B cell (primary cell): Measurements from ENCODE around the gene DAB1. TPM values are rescaled to one million over a fixed set of nuclear protein-coding genes. Genes with fewer than 3 reads are reported as not detected.

Source experiments
- ATAC-seq: fragments of 200-7000 bp; cut with Tn5 transposase; one replicate; pipeline ENCODE4 v1.10.0; 2021; ENCODE audit warnings: low read depth, mild to moderate bottlenecking, moderate number of reproducible peaks, moderate library complexity
- CTCF ChIA-PET: fragments of 350-600 bp; sonication (Branson Sonifier 250); formaldehyde crosslinking; loops from one replicate; lab custom pipeline; 2021; ENCODE audit warnings: antibody characterized with exemption, inconsistent platforms; lab: Charles Lee
- POLR2A ChIA-PET: fragments of 350-600 bp; sonication (Branson Sonifier 250); formaldehyde crosslinking; loops from one replicate; lab custom pipeline; 2021; ENCODE audit warnings: antibody characterized with exemption; lab: Charles Lee
- DNase-seq: peaks from one replicate; pipeline ENCODE4 v3.0.0; 2013
- H2AFZ ChIP-seq: 2 replicates; pipeline ENCODE4 v1.6.1; 2012; ENCODE audit warnings: mild to moderate bottlenecking, low read depth, low read length; ENCODE audit not compliant: insufficient read depth, poor library complexity, severe bottlenecking
- H3K27ac ChIP-seq, 2 donors: 1 replicate in 1 of 2; 2 replicates in 1 of 2; pipeline ENCODE4 v1.5.1; 2012 to 2013; ENCODE audit warnings: low read length in 2 of 2, mild to moderate bottlenecking in 2 of 2, moderate library complexity in 1 of 2
- H3K27me3 ChIP-seq, 4 experiments: fragments of 200-600 bp in 1 of 4; sonication (generic) in 1 of 4; replicated peaks in 1 of 4; 1 replicate in 2 of 4; 2 replicates in 2 of 4; pipeline versions ENCODE4 v1.6.1 to v1.7.0; 2013 to 2016; ENCODE audit warnings: low read length in 3 of 4, mild to moderate bottlenecking in 2 of 4, mixed read lengths in 1 of 4, moderate library complexity in 1 of 4; ENCODE audit not compliant: insufficient read depth in 4 of 4, control insufficient read depth in 3 of 4; ENCODE audit errors: control extremely low read depth in 1 of 4
- H3K36me3 ChIP-seq, 2 experiments: replicated peaks in 1 of 2; 1 replicate in 1 of 2; 2 replicates in 1 of 2; pipeline versions ENCODE4 v1.6.1 to v1.7.1; 2013; ENCODE audit warnings: low read length in 1 of 2; ENCODE audit not compliant: insufficient read depth in 2 of 2, control insufficient read depth in 1 of 2; ENCODE audit errors: control extremely low read depth in 1 of 2, extremely low read depth in 1 of 2
- H3K4me1 ChIP-seq, 2 donors: fragments of 200-600 bp in 1 of 2; sonication (generic) in 1 of 2; 1 replicate in 1 of 2; 2 replicates in 1 of 2; pipeline versions ENCODE4 v1.5.1 to v1.6.1; 2013 to 2017; ENCODE audit warnings: low read length in 2 of 2; ENCODE audit not compliant: control insufficient read depth in 2 of 2, insufficient read depth in 2 of 2
- H3K4me2 ChIP-seq: replicated peaks from 2 replicates; pipeline ENCODE3; 2012; ENCODE audit warnings: mild to moderate bottlenecking, low read depth, low read length; ENCODE audit not compliant: poor library complexity, severe bottlenecking
- H3K4me3 ChIP-seq, 5 experiments: fragments of 200-600 bp in 1 of 5; sonication (generic) in 1 of 5; 1 replicate in 3 of 5; 2 replicates in 2 of 5; pipeline versions ENCODE4 v1.5.1 to v1.7.0; 2011 to 2016; ENCODE audit warnings: low read length in 4 of 5, mild to moderate bottlenecking in 4 of 5, low read depth in 2 of 5, control low read depth in 1 of 5, moderate library complexity in 1 of 5; ENCODE audit not compliant: insufficient read depth in 1 of 5; ENCODE audit errors: control extremely low read depth in 1 of 5, extremely low read depth in 1 of 5
- H3K79me2 ChIP-seq: fragments of 200-600 bp; sonication (generic); one replicate; pipeline ENCODE4 v1.6.0; 2016; ENCODE audit warnings: low read length; ENCODE audit not compliant: control insufficient read depth, insufficient read depth
- H3K9ac ChIP-seq: fragments of 200-600 bp; sonication (generic); 2 replicates; pipeline ENCODE4 v1.6.1; 2017; ENCODE audit warnings: mild to moderate bottlenecking, low read length, moderate library complexity
- H3K9me3 ChIP-seq, 3 donors: one replicate each; pipeline versions ENCODE4 v1.6.1 to v1.7.1; 2013; ENCODE audit warnings: low read length in 2 of 3; ENCODE audit not compliant: control insufficient read depth in 2 of 3, insufficient read depth in 1 of 3; ENCODE audit errors: control extremely low read depth in 1 of 3
- H4K20me1 ChIP-seq: 2 replicates; pipeline ENCODE4 v1.6.0; 2012; ENCODE audit warnings: mild to moderate bottlenecking, low read length; ENCODE audit not compliant: insufficient read depth, control insufficient read depth, poor library complexity, severe bottlenecking
- H3K27ac Mint-ChIP-seq: one replicate; pipeline ENCODE4 v1.8.0; 2021; ENCODE audit warnings: mixed read lengths
- H3K27me3 Mint-ChIP-seq: one replicate; pipeline ENCODE4 v1.8.0; 2021; ENCODE audit warnings: mixed read lengths
- H3K4me1 Mint-ChIP-seq: one replicate; pipeline ENCODE4 v1.8.0; 2021; ENCODE audit warnings: mixed read lengths
- H3K4me3 Mint-ChIP-seq: one replicate; pipeline ENCODE4 v1.8.0; 2021; ENCODE audit warnings: mixed read lengths
- H3K9me3 Mint-ChIP-seq: one replicate; pipeline ENCODE4 v1.8.0; 2022; ENCODE audit warnings: mixed read lengths; ENCODE audit not compliant: insufficient read depth
- EZH2 ChIP-seq: IDR thresholded peaks from 2 replicates; pipeline ENCODE4 v1.6.1; 2012; ENCODE audit warnings: borderline replicate concordance, low read depth, mild to moderate bottlenecking, moderate library complexity, low read length; ENCODE audit not compliant: insufficient read depth, poor library complexity, severe bottlenecking
- WGBS: methylation state at CpG from one replicate; pipeline ENCODE4 v1.1.5; 2013; ENCODE audit warnings: missing lambda C conversion rate; ENCODE audit not compliant: insufficient coverage; 5-methylcytosine and 5-hydroxymethylcytosine counted together
- intact Hi-C: fragments of 100-400 bp; cut with micrococcal nuclease; formaldehyde crosslinking; loops from one replicate; pipeline ENCODE4 v1.10.0; 2022
- polyA plus RNA-seq: library from polyadenylated mRNA; depleted of rRNA; stranded (reverse); fragments of >200 nt; gene quantifications from 2 replicates; pipeline ENCODE4 v1.2.3, GENCODE V29; 2012
- total RNA-seq, 2 donors: library from RNA; stranded (reverse); fragments of 120-200 nt in 1 of 2; gene quantifications; 1 replicate in 1 of 2; 2 replicates in 1 of 2; pipeline versions ENCODE4 v1.2.3 to v1.2.4, GENCODE V29; 2013 to 2022
- TF ChIP-seq, protein P1 (sequence below): fragments of 200-600 bp; IDR thresholded peaks from one replicate; pipeline ENCODE4 v1.8.0; 2022; ENCODE audit warnings: antibody characterized with exemption, mild to moderate bottlenecking

Gene DAB1
- total and polyA plus RNA-seq, 2 donors (not counting 1 experiment from before 2014, with no cell fraction given) = not detected

DNA sequence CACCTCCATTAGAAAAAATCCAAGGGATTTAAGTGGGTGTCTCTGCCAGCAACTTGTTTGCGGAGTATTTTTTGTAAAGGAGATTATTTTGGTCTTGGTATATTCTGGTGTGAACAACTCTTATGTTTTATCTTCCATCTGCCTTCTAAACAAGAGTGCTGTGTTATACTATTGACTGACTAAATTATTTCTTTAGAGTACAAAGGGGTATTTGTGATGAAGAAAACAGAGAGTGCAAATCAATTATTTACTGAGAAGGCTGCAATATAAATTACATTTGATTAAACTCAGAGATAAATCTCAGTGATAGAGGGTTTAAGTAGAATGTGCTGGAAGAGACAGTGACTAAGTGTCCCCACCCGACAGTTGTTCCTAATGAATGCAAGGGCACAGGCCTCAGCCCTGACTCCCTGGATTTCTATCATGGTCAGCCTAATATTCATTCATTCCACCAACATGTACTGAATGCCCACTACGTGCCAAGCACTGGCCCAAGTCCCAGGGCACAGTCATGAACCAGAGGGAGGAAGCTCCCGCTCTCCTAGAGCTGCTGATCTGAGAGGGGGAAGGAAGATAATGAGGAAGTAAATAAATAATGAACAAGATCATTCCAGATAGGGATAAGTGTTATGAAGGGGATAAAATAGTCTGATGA lies 261.1 kb downstream of the DAB1 start:
- ATAC-seq = no peak
- no peaks in the 10 kb centered on the region for H3K9me3 Mint-ChIP-seq
- intact Hi-C loops = no loop called here
- Histone ChIP-seq H2AFZ (no peak overlapping the region), H3K4me3 (no peak overlapping the region), H4K20me1 (no peaks in the 10 kb centered on the region), H3K36me3 (no peaks in the 10 kb centered on the region), H3K27ac (no peak overlapping the region), H3K27me3 (no peaks in the 10 kb centered on the region), H3K4me2 (no peak overlapping the region), H3K9me3 (no peaks in the 10 kb centered on the region), H3K79me2 (no peaks in the 10 kb centered on the region), H3K4me1 (no peaks in the 10 kb centered on the region), H3K9ac (no peak overlapping the region)
- H3K27me3 Mint-ChIP-seq = no peaks in the 10 kb centered on the region
- DNase-seq = no peak
- H3K27ac Mint-ChIP-seq = no peak overlapping the region
- H3K4me3 Mint-ChIP-seq = no peak overlapping the region
- CTCF ChIA-PET = no interaction called here
- TF ChIP-seq EZH2 = no peak
- TF ChIP-seq, protein P1, sequence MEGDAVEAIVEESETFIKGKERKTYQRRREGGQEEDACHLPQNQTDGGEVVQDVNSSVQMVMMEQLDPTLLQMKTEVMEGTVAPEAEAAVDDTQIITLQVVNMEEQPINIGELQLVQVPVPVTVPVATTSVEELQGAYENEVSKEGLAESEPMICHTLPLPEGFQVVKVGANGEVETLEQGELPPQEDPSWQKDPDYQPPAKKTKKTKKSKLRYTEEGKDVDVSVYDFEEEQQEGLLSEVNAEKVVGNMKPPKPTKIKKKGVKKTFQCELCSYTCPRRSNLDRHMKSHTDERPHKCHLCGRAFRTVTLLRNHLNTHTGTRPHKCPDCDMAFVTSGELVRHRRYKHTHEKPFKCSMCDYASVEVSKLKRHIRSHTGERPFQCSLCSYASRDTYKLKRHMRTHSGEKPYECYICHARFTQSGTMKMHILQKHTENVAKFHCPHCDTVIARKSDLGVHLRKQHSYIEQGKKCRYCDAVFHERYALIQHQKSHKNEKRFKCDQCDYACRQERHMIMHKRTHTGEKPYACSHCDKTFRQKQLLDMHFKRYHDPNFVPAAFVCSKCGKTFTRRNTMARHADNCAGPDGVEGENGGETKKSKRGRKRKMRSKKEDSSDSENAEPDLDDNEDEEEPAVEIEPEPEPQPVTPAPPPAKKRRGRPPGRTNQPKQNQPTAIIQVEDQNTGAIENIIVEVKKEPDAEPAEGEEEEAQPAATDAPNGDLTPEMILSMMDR = no peak
- WGBS = 90% methylated on average over 2 of the region's 4 CpGs
- POLR2A ChIA-PET = no interaction called here
- peaks cover 1% of the 10 kb centered on the region for H3K4me1 Mint-ChIP-seq

DNA sequence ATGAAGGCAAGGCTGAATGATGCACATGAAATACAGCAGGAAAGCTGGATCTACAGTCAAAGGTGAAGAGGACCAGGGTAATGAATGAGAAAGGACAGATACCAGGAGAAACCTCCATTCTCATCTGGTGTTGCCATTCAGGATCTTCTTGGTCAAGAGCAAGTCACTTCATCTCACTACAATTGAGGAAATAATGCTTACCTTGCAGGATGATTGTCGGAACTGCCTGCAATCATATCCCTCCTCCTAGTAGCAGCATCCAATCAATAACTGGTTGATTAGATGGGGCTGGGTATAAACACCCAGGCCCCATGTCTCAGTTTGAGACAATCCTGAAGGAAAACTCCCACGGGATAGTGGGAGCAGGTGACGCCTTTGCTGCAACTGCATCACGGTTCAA lies 263.3 kb downstream of the DAB1 start:
- peaks cover under 1% of the 10 kb centered on the region for H3K9me3 Mint-ChIP-seq
- ChIA-PET CTCF (no interaction called here), POLR2A (no interaction called here)
- no peaks in the 10 kb centered on the region for H3K27me3 ChIP-seq
- peaks cover 8% of the 10 kb centered on the region for H3K4me1 Mint-ChIP-seq
- no CpG with 5 or more reads among the region's 4 CpGs for WGBS
- H3K4me2 ChIP-seq = no peak overlapping the region
- no peak overlapping the region for H3K4me3 ChIP-seq
- H3K36me3 ChIP-seq = no peaks in the 10 kb centered on the region
- no peak for DNase-seq
- no peaks in the 10 kb centered on the region for H4K20me1 ChIP-seq
- intact Hi-C loops = no loop called here
- H2AFZ ChIP-seq = no peak overlapping the region
- peaks cover 0 to 4% of the 10 kb centered on the region in 2 donors for H3K4me1 ChIP-seq
- H3K4me3 Mint-ChIP-seq = no peak overlapping the region
- H3K9me3 ChIP-seq = no peaks in the 10 kb centered on the region
- H3K27ac Mint-ChIP-seq = no peak overlapping the region
- TF ChIP-seq EZH2 = no peak
- TF ChIP-seq, protein P1 = no peak
- no peak for ATAC-seq
- H3K27me3 Mint-ChIP-seq = peaks cover under 1% of the 10 kb centered on the region
- H3K79me2 ChIP-seq = no peaks in the 10 kb centered on the region
- no peak overlapping the region for H3K9ac ChIP-seq
- H3K27ac ChIP-seq = no peak overlapping the region
